SK-N-SH (cell line): ENCODE measurements around the gene ERGIC1. TPM values are rescaled to one million over a fixed set of nuclear protein-coding genes. Genes with fewer than 3 reads are reported as not detected.

ENCODE experiments used
- CTCF ChIA-PET: fragments of 300-600, 350-600 bp; formaldehyde crosslinking; extraction: SDS; loops from one replicate; lab custom pipeline; 2021; lab: Yijun Ruan, JAX
- POLR2A ChIA-PET: fragments of 350-600 bp; sonication (Branson Sonifier 250); formaldehyde crosslinking; extraction: SDS; loops from one replicate; lab custom pipeline; 2020; ENCODE audit warnings: antibody characterized with exemption, inconsistent platforms; lab: Yijun Ruan, JAX
- DNase-seq: peaks from one replicate; pipeline ENCODE4 v3.0.0; 2012
- H2AFZ ChIP-seq: fragments of 200-600 bp; sonication (generic); 2 replicates; pipeline ENCODE4 v1.8.1; 2016; ENCODE audit warnings: antibody characterized with exemption, mild to moderate bottlenecking, low read depth
- H3F3A ChIP-seq: fragments of 200-600 bp; sonication (generic); replicated peaks from 2 replicates; pipeline ENCODE3; 2016; ENCODE audit warnings: antibody characterized with exemption, mild to moderate bottlenecking; ENCODE audit not compliant: insufficient read depth
- H3K27ac ChIP-seq, 2 experiments: fragments of 200-500 bp in 1 of 2; fragments of 200-600 bp in 1 of 2; sonication (Bioruptor generic) in 1 of 2; sonication (generic), shearing (Covaris generic) in 1 of 2; 2 replicates each; pipeline versions ENCODE4 v1.5.1 to v1.6.1; 2014 to 2016; ENCODE audit warnings: low read depth in 2 of 2, inconsistent platforms in 1 of 2, low read length in 1 of 2, mild to moderate bottlenecking in 1 of 2, mixed read lengths in 1 of 2
- H3K27me3 ChIP-seq: fragments of 200-600 bp; sonication (generic), shearing (Covaris generic); 2 replicates; pipeline ENCODE4 v1.6.1; 2016; ENCODE audit warnings: mixed run types; ENCODE audit not compliant: insufficient read depth
- H3K36me3 ChIP-seq, 2 experiments: fragments of 200-500 bp in 1 of 2; fragments of 200-600 bp in 1 of 2; sonication (Bioruptor generic) in 1 of 2; sonication (generic) in 1 of 2; replicated peaks in 1 of 2; 2 replicates each; pipeline versions ENCODE3 to v1.5.1; 2014 to 2016; ENCODE audit warnings: low read length in 1 of 2, mild to moderate bottlenecking in 1 of 2; ENCODE audit not compliant: insufficient read depth in 2 of 2, control insufficient read depth in 1 of 2
- H3K4me1 ChIP-seq, 2 experiments: fragments of 200-500 bp in 1 of 2; fragments of 200-600 bp in 1 of 2; sonication (Bioruptor generic) in 1 of 2; sonication (generic), shearing (Covaris generic) in 1 of 2; 2 replicates each; pipeline versions ENCODE4 v1.5.1 to v1.6.1; 2014 to 2016; ENCODE audit warnings: low read depth in 1 of 2, low read length in 1 of 2, mixed run types in 1 of 2; ENCODE audit not compliant: insufficient read depth in 2 of 2, control insufficient read depth in 1 of 2
- H3K4me2 ChIP-seq: fragments of 200-600 bp; sonication (generic), shearing (Covaris generic); 2 replicates; pipeline ENCODE4 v1.6.1; 2017; ENCODE audit warnings: mixed run types
- H3K4me3 ChIP-seq, 2 experiments: fragments of 200-500 bp in 1 of 2; fragments of 200-600 bp in 1 of 2; sonication (Bioruptor generic) in 1 of 2; sonication (generic), shearing (Covaris generic) in 1 of 2; 2 replicates each; pipeline versions ENCODE4 v1.5.1 to v1.8.1; 2014 to 2016; ENCODE audit warnings: low read depth in 2 of 2, inconsistent platforms in 1 of 2, low read length in 1 of 2, mild to moderate bottlenecking in 1 of 2, mixed read lengths in 1 of 2, moderate library complexity in 1 of 2
- H3K79me2 ChIP-seq: fragments of 200-600 bp; sonication (generic); 2 replicates; pipeline ENCODE4 v1.8.1; 2017; ENCODE audit warnings: mild to moderate bottlenecking; ENCODE audit not compliant: insufficient read depth
- H3K9ac ChIP-seq: fragments of 200-600 bp; sonication (generic); 2 replicates; pipeline ENCODE4 v1.6.1; 2017; ENCODE audit warnings: mixed run types
- H3K9me2 ChIP-seq: fragments of 200-600 bp; sonication (generic); 2 replicates; pipeline ENCODE4 v1.6.1; 2017; ENCODE audit warnings: mixed run types
- H3K9me3 ChIP-seq: fragments of 200-600 bp; sonication (generic); 2 replicates; pipeline ENCODE4 v1.6.1; 2017; ENCODE audit warnings: mixed run types, mild to moderate bottlenecking, moderate library complexity
- H4K20me1 ChIP-seq: fragments of 200-600 bp; sonication (generic); 2 replicates; pipeline ENCODE4 v1.6.1; 2017; ENCODE audit warnings: mild to moderate bottlenecking, mixed run types; ENCODE audit not compliant: insufficient read depth
- CHD2 ChIP-seq: fragments of 150-350 bp; IDR thresholded peaks from 2 replicates; pipeline ENCODE4 v1.6.1; 2018; ENCODE audit warnings: low read length; ENCODE audit not compliant: partially characterized antibody
- ELF1 ChIP-seq: IDR thresholded peaks from 2 replicates; pipeline ENCODE4 v1.4.0; 2012
- FOSL2 ChIP-seq: IDR thresholded peaks from 2 replicates; pipeline ENCODE4 v1.4.0; 2012; ENCODE audit warnings: low read depth, mild to moderate bottlenecking, moderate library complexity, borderline replicate concordance
- GABPA ChIP-seq: IDR thresholded peaks from 2 replicates; pipeline ENCODE4 v1.4.0; 2012; ENCODE audit warnings: low read depth, mild to moderate bottlenecking
- JUND ChIP-seq: IDR thresholded peaks from 2 replicates; pipeline ENCODE4 v1.4.0; 2012
- NRF1 ChIP-seq: IDR thresholded peaks from 2 replicates; pipeline ENCODE4 v1.6.1; 2012; ENCODE audit warnings: low read depth, mild to moderate bottlenecking, low read length
- POLR2AphosphoS5 ChIP-seq: IDR thresholded peaks from 2 replicates; pipeline ENCODE4 v1.6.1; 2012; ENCODE audit warnings: low read depth, low read length
- RAD21 ChIP-seq: IDR thresholded peaks from 2 replicates; pipeline ENCODE4 v1.6.1; 2012; ENCODE audit warnings: mild to moderate bottlenecking, low read length
- RCOR1 ChIP-seq: fragments of 150-350 bp; IDR thresholded peaks from 2 replicates; pipeline ENCODE4 v1.6.1; 2017; ENCODE audit warnings: antibody characterized with exemption, low read length
- RXRA ChIP-seq: IDR thresholded peaks from 2 replicates; pipeline ENCODE4 v1.4.0; 2012; ENCODE audit warnings: low read depth, mild to moderate bottlenecking, borderline replicate concordance
- SIN3A ChIP-seq: IDR thresholded peaks from 2 replicates; pipeline ENCODE4 v1.6.1; 2012; ENCODE audit warnings: low read depth, mild to moderate bottlenecking, low read length, moderate library complexity, borderline replicate concordance
- TAF1 ChIP-seq: IDR thresholded peaks from 2 replicates; pipeline ENCODE4 v1.6.1; 2012; ENCODE audit warnings: low read depth, mild to moderate bottlenecking, low read length, moderate library complexity, borderline replicate concordance
- TCF12 ChIP-seq: IDR thresholded peaks from 2 replicates; pipeline ENCODE4 v1.4.0; 2012
- TEAD4 ChIP-seq: IDR thresholded peaks from 2 replicates; pipeline ENCODE4 v1.4.0; 2012; ENCODE audit warnings: mild to moderate bottlenecking, borderline replicate concordance; ENCODE audit not compliant: insufficient read depth
- YY1 ChIP-seq: IDR thresholded peaks from 2 replicates; pipeline ENCODE4 v1.4.0; 2012; ENCODE audit warnings: low read depth, mild to moderate bottlenecking
- WGBS: methylation state at CpG from one replicate; pipeline ENCODE4 v1.1.6; 2017; ENCODE audit warnings: low lambda C conversion rate; 5-methylcytosine and 5-hydroxymethylcytosine counted together
- polyA plus RNA-seq, 3 experiments: library from polyadenylated mRNA; depleted of rRNA; stranded (reverse); fragments of >200 nt; gene quantifications; 2 replicates each; pipeline ENCODE4 v1.2.3, GENCODE V29; 2012
- TF ChIP-seq, protein P1 (sequence below): fragments of 150-350 bp; IDR thresholded peaks from 2 replicates; pipeline ENCODE4 v1.6.1; 2017; ENCODE audit warnings: antibody characterized with exemption, low read length, low read depth, borderline replicate concordance
- TF ChIP-seq, protein P2 (sequence below): IDR thresholded peaks from 2 replicates; pipeline ENCODE4 v1.6.1; 2012; ENCODE audit warnings: mild to moderate bottlenecking, low read depth, low read length, moderate library complexity
- TF ChIP-seq, protein P3 (sequence below): IDR thresholded peaks from 2 replicates; pipeline ENCODE4 v1.4.0; 2012; ENCODE audit warnings: low read depth

ERGIC1 gene
- polyA plus RNA-seq, 1 of the 3 experiments (the other 2 are of a cell fraction) = 101 TPM

DNA sequence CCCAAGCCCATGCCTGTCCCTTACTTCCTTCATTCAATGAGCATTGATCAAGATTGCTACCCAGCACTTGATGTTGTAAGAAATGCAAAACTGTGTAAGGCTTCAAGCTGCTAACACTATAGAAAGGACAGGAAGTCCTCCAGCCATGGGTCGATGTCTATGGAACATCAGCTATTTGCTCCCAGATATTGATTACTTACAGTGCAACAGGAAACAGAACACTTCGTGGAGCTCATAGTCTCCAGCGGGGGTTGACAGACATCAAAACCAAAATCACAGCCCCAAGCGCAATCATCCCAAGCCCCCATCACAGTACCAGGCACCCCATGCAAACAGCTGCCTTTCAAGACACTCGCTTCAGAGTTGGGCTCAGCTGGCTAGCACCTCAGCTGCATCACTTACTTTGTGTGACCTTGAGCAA is 36.3 kb upstream of the ERGIC1 start (continued):
- TF ChIP-seq, protein P1, sequence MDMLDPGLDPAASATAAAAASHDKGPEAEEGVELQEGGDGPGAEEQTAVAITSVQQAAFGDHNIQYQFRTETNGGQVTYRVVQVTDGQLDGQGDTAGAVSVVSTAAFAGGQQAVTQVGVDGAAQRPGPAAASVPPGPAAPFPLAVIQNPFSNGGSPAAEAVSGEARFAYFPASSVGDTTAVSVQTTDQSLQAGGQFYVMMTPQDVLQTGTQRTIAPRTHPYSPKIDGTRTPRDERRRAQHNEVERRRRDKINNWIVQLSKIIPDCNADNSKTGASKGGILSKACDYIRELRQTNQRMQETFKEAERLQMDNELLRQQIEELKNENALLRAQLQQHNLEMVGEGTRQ = no peak

DNA sequence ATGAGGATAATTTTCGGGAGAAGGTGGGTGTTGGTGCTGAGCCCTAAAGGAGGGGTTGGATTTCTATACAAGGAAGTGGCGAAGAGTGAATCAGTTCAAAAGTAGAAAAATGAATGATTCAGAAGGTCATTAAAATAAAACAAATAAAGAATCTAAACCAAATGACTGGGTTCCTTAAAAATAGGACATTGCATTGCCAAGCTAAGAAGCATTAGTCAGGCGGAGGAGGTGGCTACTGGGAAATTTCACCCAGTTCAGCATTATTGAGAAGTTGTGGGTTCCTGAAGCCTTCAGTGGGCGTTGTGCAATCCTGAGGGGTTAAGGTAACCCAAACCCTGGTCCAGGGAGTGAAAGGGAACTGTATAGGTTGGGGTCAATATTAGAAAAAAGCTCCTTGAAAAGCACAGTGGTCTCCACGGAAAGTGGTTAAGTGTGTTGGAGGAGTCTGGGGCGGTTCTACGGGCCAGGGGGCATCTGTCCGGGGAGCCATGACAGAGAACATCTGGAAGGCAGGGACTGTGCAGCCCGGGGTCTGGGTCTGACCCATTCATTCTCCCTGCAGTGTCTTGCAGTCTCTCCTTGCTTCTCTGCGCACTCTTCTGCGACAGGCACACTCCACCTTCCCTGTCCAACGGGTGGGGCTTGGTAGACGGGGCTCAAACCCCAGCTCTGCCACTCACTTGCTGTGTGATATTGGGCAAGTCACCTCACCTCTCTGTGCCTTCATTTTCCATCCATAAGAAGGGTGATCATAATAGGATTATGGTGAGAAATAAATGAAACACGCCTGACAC is 35.4 kb upstream of the ERGIC1 start:
- POLR2A ChIA-PET = no interaction called here
- DNase-seq = no peak
- CTCF ChIA-PET = interaction anchor here (1.5 kb wide), 1 partner anchor 86 kb away, joined by 4 read pairs; no protein-coding TSS in a partner anchor

DNA sequence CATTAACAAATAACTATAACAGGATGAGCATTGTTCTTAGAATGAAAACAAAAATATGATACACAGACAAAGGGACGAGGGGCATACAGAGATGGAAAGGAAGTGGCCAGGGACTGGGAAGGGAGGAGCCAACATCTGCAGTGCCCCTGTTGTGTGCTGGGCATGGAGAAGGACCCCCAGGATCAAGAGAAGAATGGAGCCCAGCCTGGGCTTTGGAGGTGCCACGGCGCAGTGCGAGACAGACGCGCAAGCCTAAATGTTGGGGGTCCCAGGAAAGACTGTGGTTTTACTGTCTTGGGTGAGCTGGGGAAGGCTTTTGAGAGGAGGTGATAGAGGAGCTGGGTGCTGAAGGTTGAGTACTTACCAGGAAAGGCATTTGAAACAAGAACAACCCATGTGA is 34.6 kb upstream of the ERGIC1 start:
- Histone ChIP-seq H3K9ac (no peak overlapping the region), H4K20me1 (no peaks in the 10 kb centered on the region), H3K4me1 (peaks cover 0 to 30% of the 10 kb centered on the region in 2 experiments; a peak in 2 of 4 replicates), H3K4me2 (no peak overlapping the region), H3K27ac (peak overlapping the region in 1 of 2 experiments; percentile 79; a peak in 2 of 4 replicates), H3F3A (peaks cover 25% of the 10 kb centered on the region), H3K27me3 (no peaks in the 10 kb centered on the region), H3K9me3 (no peaks in the 10 kb centered on the region), H2AFZ (no peak overlapping the region), H3K79me2 (no peaks in the 10 kb centered on the region), H3K9me2 (no peaks in the 10 kb centered on the region), H3K4me3 (no peak overlapping the region), H3K36me3 (no peaks in the 10 kb centered on the region)
- DNase-seq = no peak
- 93% methylated on average over 6 of the region's 6 CpGs for WGBS
- ChIA-PET CTCF (no interaction called here), POLR2A (no interaction called here)
- no peak for TF ChIP-seq RCOR1
- TF ChIP-seq, protein P2, sequence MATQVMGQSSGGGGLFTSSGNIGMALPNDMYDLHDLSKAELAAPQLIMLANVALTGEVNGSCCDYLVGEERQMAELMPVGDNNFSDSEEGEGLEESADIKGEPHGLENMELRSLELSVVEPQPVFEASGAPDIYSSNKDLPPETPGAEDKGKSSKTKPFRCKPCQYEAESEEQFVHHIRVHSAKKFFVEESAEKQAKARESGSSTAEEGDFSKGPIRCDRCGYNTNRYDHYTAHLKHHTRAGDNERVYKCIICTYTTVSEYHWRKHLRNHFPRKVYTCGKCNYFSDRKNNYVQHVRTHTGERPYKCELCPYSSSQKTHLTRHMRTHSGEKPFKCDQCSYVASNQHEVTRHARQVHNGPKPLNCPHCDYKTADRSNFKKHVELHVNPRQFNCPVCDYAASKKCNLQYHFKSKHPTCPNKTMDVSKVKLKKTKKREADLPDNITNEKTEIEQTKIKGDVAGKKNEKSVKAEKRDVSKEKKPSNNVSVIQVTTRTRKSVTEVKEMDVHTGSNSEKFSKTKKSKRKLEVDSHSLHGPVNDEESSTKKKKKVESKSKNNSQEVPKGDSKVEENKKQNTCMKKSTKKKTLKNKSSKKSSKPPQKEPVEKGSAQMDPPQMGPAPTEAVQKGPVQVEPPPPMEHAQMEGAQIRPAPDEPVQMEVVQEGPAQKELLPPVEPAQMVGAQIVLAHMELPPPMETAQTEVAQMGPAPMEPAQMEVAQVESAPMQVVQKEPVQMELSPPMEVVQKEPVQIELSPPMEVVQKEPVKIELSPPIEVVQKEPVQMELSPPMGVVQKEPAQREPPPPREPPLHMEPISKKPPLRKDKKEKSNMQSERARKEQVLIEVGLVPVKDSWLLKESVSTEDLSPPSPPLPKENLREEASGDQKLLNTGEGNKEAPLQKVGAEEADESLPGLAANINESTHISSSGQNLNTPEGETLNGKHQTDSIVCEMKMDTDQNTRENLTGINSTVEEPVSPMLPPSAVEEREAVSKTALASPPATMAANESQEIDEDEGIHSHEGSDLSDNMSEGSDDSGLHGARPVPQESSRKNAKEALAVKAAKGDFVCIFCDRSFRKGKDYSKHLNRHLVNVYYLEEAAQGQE = no peak
- TF ChIP-seq NRF1 = no peak
- no peak for TF ChIP-seq GABPA
- no peak for TF ChIP-seq TEAD4
- TF ChIP-seq ELF1 = no peak
- TF ChIP-seq RXRA = no peak

More for the DNA sequence above, 35.4 kb upstream of the ERGIC1 start:
- Histone ChIP-seq H3K4me3 (no peak overlapping the region), H3K4me1 (peaks cover 0 to 37% of the 10 kb centered on the region in 2 experiments; a peak in 2 of 4 replicates), H3K36me3 (no peaks in the 10 kb centered on the region), H3K27ac (peak overlapping the region in 1 of 2 experiments; percentile 79; a peak in 2 of 4 replicates), H3K9me3 (no peaks in the 10 kb centered on the region), H3F3A (peaks cover 24% of the 10 kb centered on the region), H3K4me2 (peak overlapping the region; percentile 9; the same call in 1 of the 2 replicates), H4K20me1 (no peaks in the 10 kb centered on the region), H3K9me2 (no peaks in the 10 kb centered on the region), H3K9ac (no peak overlapping the region), H3K27me3 (no peaks in the 10 kb centered on the region), H3K79me2 (no peaks in the 10 kb centered on the region), H2AFZ (no peak overlapping the region)
- 79% methylated on average over 14 of the region's 14 CpGs for WGBS
- TF ChIP-seq JUND = no peak
- no peak for TF ChIP-seq ELF1
- 0 out of 2 replicates have a peak, but pooled peaks have one; percentile 4 for TF ChIP-seq TCF12
- no peak for TF ChIP-seq TEAD4
- TF ChIP-seq TAF1 = no peak
- TF ChIP-seq NRF1 = no peak
- TF ChIP-seq POLR2AphosphoS5 = no peak
- TF ChIP-seq RAD21 = no peak
- no peak for TF ChIP-seq CHD2
- TF ChIP-seq RCOR1 = no peak
- TF ChIP-seq SIN3A = no peak
- no peak for TF ChIP-seq YY1
- TF ChIP-seq FOSL2 = peak; percentile 19; the same call in 1 of the 2 replicates
- TF ChIP-seq, protein P3, sequence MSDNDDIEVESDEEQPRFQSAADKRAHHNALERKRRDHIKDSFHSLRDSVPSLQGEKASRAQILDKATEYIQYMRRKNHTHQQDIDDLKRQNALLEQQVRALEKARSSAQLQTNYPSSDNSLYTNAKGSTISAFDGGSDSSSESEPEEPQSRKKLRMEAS = no peak
